NCI-H510A (cell line): ENCODE data around the gene NR0B1.

ENCODE experiments used
- DNase-seq: peaks from one replicate; lab custom pipeline; 2025; lab: John Stamatoyannopoulos, UW

NR0B1 gene, protein sequence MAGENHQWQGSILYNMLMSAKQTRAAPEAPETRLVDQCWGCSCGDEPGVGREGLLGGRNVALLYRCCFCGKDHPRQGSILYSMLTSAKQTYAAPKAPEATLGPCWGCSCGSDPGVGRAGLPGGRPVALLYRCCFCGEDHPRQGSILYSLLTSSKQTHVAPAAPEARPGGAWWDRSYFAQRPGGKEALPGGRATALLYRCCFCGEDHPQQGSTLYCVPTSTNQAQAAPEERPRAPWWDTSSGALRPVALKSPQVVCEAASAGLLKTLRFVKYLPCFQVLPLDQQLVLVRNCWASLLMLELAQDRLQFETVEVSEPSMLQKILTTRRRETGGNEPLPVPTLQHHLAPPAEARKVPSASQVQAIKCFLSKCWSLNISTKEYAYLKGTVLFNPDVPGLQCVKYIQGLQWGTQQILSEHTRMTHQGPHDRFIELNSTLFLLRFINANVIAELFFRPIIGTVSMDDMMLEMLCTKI

DNA sequence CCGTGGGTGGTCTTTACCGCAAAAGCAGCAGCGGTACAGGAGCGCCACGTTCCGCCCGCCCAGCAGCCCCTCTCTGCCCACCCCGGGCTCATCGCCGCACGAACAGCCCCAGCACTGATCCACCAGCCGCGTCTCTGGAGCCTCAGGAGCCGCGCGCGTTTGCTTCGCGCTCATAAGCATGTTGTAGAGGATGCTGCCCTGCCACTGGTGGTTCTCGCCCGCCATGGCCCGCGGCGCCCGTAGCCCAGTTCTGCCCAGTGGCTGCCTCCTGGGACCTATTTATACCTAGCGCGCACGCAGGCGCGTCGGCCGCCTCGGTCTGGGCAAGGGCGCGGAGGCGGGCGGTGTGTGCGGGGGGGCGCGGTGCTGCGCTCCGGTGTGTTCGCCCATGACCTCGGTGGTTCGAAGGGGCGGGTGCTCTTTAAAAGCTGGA, at the start of gene NR0B1:
Gene NR0B1 (minus strand): TSS at position 252 of the 433 bp plus-strand sequence. CDS start 27 bp downstream, at position 225.
- peak; percentile 7 for DNase-seq

DNA sequence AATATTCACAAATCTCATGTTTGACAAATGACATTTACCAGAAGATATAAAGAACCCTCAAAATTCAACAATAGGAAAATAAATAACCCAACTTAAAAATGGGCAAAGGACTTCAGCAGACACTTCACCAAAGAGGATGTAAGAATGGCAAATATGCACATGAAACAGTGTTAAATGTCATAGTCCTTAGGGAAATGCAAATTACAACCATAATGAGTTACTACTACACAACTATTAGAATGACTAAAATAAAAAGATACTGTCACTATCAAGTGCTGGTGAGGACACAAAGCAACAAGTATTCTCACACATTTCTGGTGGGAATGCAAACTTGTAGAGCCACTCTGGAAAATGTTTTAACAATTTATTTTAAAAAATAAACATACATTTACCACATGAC, 40.8 kb upstream of the NR0B1 start:
- no peak for DNase-seq

DNA sequence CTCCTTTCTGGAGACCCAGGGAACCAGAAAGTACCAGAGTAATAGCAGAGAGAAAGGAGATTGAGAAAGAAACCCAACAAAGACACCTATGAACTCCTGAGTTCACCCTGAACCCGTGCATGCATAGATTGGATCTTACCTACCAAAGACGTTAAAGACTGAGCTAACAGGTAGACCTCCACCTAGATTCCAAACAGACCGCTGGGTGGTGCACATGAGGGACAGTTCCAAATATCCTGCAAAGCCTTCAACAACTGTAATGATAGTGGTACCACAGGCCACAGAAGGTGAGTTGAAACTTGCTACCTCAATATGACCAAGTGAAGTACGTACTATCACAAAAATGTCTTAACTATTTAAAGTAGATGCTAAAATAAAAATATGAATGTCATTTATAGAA, 34.0 kb upstream of the NR0B1 start:
- DNase-seq = no peak

DNA sequence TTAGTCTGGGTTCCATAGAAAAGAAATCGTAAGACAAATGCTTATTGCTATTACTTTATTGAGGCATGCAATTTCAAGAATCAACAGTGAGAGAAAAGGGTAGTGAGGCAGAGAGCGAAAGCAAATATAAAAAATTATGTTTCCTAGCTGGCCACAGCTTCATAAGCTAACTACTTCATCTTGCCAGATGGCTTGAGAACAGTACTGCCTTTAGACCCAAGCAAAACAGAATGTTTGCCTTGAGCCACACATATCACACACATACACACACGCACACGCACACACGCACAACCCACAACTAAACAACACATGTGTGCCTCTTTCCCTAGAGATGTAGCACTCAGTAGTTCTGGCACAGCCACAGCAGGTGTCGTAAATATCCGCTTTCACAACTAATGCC, 31.6 kb upstream of the NR0B1 start:
- no peak for DNase-seq

DNA sequence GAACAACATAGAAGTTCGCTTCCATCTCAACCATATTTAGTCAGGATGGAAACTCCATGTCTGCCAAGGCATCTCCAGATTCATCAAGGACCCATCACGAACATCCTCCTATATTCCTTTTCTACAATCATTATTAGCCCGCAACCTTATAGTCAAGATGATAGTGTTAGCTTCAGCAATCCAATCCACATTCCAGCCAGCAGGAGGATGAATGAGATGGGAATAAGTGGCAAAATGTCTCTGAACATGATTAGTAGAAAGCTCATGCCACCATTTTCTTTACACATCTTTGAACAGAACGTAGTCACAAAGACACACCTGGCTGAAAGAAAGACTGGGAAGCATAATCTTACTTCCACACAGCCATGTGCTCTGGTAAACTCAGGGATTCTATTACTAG, 18.6 kb upstream of the NR0B1 start:
- DNase-seq = no peak

DNA sequence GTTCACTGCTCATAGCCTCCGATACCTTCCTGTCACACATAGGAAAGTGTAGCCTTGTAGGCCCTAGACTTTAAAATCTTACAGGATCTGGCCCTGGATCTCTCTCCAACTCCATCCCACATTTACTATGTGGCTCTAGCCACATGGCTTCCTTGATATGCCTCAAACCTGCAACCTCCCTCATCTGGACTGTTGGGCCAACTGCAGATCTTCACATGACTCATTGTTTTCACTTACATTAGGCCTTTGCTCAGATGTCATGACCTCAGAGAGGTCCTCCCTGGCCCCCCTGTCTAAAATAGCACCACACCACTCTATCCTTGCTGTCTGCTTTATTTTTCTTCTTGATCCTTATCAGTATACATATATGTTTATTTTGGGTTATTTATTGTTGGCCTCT, 8.1 kb upstream of the NR0B1 start:
- no peak for DNase-seq

DNA sequence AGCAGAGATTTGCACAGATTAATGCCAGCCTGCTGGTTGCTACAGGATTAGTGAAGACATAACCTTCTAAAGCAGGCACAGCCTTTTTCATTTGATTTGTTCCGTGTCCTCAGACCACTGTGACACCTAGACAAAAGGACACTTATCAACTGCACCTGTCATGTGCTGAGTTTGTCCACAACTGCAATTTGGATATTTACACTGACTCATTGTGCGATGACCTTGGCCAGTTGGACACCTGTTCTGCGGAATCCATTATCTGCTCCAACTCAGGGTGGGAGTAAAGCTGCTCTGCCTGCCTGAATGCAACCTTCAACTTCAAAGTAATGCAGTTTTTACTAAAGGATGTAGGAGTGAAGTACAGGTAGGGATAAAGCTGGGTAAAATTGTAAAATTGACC, 4.1 kb upstream of the NR0B1 start:
- DNase-seq = no peak

DNA sequence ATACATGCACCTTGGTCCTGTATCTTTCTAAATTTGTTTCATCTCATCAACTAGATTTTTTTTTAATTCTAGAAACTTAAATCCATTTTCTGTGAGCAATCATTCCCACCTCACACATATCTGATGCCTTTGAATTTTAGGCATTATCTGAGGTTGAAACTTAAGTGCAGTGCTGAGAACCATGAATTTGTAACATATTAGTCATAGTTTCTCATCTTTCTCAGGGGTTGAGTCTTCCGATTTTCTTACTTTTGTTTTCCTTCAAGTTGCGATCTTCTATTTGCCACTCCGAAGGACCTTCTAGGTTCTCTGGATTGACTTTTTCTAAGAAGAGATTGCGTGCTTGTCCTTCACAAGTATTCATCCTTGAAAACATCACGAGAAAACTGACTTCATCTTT, 3.7 kb upstream of the NR0B1 start:
- no peak for DNase-seq

DNA sequence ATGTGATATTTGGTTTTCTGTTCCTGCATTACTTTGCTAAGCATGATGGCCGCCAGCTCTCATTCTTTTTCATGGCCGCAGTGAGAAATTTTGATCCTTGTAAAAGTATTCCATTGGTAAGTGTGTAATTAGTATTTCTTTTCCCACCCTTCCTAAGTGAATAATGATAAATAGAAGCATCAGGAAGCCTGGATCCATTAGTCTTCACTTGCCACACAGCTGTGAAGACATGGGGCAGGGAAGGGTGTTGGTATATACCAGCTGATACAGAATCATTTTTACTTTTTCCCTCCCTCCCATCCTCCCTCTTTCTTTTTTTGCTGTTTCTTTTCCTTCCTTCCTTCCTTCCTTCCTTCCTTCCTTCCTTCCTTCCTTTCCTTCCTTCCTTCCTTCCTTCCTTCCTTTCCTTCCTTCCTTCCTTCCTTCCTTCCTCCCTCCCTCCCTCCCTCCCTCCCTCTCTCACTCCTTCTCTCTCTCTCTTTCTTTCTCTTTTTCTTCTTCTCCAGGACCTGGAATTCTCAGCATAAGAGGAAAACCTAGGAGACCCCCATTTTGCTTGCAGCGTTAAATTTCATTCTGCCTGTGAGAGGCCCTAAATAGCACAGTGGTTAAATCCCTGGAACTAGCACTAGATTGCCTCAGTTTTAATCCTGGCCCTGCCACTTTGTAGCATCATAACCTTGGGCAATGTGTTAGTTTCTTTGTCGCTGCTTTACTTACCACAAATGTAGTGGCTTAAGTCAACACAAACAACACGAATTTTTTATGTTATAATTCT, 1.4 kb upstream of the NR0B1 start:
- DNase-seq = no peak

DNA sequence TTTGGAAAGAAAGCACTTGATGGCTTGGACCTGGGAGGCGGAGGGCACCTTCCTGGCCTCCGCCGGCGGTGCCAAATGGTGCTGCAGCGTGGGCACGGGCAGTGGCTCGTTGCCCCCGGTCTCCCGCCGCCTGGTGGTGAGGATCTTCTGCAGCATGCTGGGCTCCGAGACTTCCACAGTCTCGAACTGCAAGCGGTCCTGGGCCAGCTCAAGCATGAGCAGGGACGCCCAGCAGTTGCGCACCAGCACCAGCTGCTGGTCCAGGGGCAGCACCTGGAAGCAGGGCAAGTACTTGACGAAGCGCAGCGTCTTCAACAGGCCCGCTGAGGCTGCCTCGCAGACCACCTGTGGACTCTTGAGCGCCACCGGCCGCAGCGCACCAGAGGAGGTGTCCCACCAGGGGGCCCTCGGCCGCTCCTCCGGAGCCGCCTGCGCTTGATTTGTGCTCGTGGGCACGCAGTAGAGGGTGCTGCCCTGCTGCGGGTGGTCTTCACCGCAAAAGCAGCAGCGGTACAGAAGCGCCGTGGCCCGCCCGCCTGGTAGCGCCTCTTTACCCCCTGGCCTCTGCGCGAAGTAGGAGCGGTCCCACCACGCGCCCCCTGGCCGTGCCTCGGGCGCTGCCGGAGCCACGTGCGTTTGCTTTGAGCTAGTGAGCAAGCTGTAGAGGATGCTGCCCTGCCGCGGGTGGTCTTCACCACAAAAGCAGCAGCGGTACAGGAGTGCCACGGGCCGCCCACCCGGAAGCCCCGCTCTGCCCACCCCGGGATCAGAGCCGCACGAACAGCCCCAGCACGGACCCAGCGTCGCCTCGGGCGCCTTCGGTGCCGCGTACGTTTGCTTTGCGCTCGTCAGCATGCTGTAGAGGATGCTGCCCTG, 689 bp downstream of the NR0B1 start:
- DNase-seq = peak; percentile 46

DNA sequence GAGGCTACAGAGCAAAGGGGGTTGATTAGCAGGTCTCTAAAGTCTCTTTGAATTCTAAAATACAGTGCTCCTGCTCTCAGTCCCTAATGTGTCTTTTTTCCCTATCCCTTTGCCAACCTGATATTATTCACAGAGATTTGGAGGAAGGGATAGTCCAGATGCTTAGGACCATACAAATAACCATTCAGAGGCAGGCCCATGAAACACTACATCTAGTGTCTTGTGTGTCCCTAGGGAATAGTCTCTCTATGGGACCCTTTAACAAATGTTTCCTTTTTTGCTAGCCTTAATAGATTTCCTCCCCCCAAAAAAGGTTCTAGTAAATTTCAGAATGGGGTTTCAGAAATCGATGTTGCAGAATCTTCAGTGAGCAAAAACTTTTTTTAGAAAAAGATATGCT, 1.7 kb downstream of the NR0B1 start:
- DNase-seq = no peak

DNA sequence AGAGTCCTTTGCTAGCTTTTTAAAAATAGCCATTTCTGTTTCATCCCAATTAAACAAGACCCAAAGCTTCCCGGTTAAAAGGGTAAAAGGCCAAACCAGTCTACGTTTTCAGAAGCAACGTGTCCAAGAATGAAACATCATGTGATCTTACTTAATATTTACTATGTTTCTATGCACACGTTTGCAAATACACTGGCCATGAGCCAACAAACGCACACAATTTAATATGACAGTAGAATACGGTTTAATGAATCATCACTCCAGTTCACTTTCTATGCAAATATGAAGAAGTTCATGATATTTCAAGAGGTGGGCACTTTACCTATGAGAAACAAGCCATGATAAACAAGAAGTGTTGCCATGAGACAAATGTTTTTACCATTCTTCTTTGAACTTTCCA, 4.3 kb downstream of the NR0B1 start:
- DNase-seq = no peak

DNA sequence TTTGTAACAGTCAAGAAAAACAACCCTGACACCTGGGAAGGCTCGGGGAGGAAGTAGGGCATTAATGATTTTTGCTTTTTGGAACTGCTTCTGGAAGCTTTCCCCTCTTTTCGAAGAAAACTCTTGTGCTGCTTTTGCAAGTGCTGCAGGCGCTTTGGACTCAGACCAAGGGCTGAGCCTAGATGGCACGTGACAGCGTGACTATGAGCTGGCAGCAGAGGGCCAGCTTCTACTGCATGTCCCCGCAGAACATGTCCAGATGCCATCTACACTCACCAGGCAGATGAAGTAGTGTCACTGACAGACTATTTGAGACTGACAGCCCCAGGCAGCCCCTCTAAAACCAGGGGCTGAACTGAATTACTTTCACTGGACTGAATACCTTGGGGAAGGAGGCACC, 6.2 kb downstream of the NR0B1 start:
- no peak for DNase-seq

DNA sequence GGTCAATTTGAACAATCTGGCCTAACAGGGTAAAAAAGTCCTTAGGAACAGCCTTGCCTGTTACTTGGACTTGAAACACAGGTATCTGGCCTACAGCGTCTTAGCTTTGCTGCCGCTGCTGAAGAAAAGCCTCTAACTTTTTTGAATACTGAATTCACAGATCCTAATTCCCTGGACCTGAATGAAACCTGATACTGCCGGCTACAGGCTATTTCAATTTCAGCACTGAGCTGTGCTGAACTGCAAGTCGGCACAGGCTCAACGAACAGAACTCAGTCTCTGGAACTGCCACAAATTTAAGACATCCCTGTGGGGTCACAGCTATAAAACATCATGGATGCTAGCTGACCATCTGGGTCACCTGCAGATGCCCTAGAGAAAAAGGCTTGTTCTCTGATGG, 7.2 kb downstream of the NR0B1 start:
- DNase-seq = no peak

DNA sequence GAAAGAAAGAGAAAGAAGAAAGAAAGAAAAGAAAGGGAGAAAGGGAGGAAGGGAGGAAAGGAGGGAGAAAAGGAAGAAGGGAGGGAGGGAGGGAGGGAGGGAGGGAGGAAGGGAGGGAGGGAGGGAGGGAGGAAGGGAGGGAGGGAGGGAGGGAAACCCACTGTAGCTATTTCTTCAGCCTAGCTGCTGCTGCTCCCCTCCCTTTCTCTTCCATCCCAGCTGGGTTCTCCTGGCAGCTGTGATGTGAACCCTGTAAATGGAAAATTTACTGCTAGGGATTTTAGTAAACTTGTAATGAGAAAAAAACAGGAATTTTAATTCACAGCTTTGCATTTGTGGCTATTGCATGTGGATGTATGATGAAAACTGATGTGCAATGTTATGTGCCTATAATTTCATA, 8.0 kb downstream of the NR0B1 start:
- no peak for DNase-seq

DNA sequence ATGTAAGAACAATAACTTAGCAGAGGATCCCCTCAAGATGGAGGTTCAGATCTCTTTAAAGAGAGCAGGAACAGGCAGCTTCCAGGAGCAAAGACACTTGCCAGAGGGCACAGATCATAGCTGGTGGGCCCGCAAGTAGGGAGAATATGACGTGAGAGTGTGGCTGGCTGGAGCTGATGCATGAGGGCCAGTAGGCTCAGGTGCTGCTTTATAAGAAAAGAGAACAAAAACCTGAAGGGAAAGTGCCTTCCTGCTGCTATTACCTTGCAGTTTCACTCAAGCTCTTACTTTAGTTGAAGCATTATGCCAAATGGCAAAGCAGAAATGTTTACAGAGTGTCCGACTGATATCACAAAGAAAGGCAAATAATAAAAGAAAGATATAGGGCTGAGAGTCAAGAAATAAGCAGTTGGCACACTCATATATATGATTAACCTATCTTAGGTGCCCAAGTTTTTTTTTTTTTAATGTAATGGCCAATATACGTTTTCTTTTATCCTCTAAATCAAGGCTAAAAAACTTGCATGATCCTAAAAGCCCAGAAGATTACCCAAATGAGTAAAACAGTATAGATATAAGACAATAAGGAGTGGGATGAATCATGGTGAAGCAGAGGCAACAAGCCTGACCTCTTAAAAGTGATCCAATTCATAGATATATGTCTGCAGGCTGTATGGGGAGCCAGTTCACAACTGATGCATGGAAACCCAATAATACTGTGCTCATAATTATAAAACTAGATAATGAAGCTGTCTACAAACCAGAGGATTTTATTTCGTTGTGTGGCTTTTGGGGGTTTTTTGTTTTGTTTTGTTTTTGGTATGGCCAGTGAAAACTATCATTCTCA, 12.6 kb downstream of the NR0B1 start:
- DNase-seq = no peak

DNA sequence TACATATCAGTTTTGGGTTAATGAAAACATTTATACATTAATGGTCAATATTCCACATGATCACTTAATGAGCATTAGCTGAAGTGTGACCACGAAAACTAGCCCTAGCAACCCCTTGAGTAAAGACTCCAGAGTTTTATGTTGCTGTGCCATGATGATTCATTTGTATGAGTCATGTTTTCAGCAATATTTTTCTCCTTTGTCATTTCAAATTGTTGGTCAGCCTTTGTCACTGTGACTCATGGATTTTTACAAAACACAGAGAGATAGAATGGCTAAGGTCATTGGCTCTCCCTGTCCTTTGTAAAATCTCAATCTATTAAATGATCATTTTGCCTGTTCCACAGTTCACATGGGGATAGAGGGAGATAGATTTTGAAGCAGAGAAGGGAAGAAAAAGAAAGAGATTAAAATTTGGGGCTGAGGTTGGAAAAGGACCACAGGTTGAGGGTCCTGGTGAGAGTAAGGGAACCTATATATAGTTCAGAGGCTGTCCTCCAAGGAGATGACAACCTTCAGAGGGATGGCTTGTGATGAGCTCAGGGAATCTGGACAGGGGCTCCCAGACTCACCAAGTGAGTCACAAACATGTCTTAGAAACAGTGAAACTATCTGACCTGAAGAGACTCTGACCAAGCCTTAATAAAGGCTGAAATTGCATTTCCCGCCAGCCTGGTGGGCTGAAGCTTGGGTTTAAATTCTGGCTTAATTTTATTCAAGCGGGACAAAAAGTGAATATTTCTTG, 25.6 kb downstream of the NR0B1 start:
- DNase-seq = no peak

DNA sequence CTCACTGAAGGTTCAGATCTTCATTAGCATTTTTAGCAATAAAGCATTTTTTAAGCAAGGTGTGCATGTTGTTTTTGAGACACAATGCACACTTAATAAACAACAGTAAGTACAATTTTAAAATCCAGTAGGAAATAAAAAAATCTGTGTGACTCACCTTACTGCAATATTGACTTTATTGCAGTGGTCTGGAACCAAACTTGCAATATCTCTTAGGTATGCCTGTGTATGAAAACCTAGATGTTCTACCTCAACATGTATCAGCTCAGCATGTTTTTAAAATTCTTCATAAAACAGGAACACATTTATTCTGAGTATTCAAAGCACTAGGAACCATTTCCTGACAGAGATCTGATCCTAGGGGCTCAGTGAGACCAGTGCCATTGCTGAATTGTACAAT, 26.7 kb downstream of the NR0B1 start:
- DNase-seq = no peak

DNA sequence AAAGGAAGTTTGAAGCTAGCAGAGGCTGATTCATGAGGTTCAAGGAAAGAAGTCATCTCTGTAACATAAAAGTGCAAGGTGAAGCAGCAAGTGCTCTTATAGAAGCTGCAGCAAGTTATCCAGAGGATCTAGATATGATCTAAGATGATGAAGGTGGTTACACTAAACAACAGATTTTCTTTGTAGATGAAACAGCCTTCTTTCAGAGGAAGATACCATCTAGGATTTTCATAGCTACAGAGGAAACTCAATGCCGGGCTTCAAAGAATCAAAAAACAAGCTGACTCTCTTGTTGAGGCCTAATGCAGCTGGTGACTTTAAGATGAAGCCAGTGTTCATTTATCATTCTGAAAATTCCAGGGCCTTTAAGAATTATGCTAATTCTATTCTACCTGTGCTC, 28.8 kb downstream of the NR0B1 start:
- DNase-seq = no peak

DNA sequence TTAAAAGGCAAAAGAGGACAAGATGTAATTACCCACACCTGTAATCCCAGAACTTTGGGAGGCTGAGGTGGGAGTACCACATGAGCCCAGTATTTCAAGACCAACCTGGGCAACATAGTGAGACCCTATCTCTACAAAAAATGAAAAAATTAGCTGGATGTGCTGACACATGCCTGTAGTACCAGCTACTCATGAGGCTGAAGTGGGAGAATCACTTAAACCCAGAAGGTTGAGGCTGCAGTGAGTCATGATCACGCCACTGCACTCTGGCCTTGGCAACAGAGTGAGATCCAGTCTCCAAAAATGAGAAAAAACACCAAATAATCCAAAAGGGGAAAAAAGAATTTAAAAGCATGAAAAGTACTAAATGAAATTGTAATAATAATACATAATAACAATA, 30.8 kb downstream of the NR0B1 start:
- DNase-seq = no peak

DNA sequence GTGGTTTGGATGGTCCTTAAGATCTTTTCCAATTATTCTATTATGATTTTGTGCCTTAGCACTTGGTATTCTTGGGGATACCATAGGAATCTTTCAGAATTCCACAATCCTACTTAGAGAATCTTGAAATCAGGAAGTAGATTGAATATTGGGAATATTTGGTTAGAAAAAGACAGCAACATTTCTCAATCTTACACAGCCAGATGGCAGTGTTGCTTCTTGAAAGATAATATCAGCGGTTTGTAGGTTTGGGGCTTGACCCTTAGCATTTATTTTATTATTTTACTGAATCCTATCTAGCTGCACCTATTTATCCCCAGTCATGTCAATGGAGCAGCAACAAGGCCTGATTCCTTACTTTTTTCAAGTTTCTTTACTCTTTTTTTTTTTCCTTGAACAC, 33.7 kb downstream of the NR0B1 start:
- DNase-seq = no peak
